HG03108 (cell line): ENCODE data around the gene GRB14.
"Not testable (repeated sequence)": the region's sequence is repeated elsewhere in the genome, so short reads cannot be mapped to it uniquely, and the experiment has no call there.

Experiments used
- ATAC-seq: cut with Tn5 transposase; IDR thresholded peaks from one replicate; pipeline ENCODE4 v1.9.1; 2021; ENCODE audit warnings: moderate library complexity; ENCODE audit not compliant: unreplicated experiment

The GRB14 gene

GRCh38 chr2:164620873-164621763 lies at the start of gene GRB14:
TSS of gene GRB14 (minus strand) at chr2:164621482. CDS start at chr2:164621309, 173 bp downstream.
- no peak for ATAC-seq

DNA sequence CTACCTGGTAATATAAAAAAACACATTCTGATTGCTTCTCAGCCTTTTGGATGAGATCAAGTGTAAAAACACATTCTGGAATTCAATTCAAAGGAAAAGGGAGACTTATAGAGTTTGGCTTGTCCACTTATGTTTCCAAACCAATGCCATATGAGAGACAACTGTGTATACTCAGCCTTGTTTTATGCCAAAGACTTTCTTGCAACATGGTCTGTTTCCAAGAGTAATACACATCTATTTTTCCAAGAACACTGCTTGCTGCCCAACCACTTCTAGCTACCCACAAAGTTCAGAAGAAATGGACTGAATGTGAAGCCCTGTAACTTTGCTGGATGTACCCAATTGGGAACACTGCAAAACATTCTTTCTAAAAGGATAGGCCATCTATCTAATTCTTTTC lies 48.0 kb upstream of the GRB14 start:
- no peak for ATAC-seq

DNA sequence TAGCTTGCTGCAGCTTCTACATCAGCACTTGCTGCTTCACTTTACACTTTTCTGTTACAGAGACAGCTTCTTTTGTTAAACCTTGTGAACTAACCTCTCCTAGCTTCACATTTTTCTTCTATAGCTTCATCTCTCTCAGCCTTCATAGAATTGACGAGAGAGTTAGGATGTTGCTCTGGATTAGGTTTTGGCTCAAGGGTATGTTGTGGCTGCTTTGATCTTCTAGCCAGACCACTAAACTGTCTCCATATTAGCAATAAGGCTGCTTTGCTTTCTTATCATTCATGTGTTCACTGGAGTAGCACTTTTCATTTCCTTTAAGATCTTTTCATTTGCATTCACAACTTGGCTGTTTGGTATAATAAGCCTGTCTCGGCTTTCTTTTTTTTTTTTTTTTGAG lies 46.3 kb upstream of the GRB14 start:
- no peak for ATAC-seq

DNA sequence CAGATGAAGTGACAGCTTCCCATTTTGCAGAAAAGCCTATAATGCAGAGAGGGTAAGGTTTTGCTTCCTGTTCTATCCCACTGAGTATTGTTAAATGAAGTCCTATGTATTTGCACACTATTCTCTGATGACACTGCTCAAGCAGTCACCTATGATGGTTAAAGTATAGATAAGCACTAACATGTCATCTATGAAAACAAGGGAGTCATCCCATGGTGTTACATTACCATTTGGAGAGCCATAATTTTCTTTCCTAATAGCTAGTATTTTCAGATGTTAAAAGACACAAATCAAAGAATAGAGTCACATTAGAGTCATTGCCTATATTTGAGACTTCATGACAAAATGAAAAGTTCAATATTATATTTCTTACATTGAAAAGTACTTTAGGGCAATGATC lies 42.8 kb upstream of the GRB14 start:
- ATAC-seq: no peak

DNA sequence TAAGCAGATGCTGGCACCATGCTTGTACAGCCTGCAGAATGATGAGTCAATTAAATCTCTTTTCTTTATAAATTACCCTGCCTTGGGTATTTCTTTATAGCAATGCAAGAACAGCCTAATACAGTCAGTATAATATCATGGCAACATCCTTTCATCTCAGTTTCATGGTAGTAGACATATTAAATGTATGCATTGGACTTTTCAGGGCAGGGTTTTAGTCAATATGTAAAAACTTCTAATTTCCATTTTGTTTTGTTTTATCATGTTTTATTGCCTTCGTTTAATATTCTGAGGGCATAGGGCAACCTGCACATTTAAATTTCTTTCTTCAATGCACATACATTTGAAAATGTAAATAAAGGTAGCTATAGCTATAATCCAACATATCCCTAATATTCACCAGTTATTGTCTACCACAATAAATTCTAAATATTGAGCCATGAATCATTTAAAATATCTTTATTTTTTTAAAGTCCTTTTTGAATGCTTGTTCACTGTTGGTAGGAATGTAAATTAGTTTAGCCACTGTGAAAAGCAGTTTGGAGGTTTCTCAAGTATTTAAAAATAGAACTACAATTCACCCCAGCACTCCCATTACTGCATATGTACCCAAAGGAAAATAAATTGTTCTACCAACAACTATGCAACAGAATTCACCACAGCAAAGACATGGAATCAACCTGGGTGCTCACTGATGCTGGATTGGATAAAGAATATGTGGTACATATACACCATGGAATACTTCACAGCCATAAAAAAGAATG lies 41.8 kb upstream of the GRB14 start:
- ATAC-seq: no peak

GRCh38 chr2:164662066-164662465 lies 40.8 kb upstream of the GRB14 start:
- ATAC-seq: no peak

DNA sequence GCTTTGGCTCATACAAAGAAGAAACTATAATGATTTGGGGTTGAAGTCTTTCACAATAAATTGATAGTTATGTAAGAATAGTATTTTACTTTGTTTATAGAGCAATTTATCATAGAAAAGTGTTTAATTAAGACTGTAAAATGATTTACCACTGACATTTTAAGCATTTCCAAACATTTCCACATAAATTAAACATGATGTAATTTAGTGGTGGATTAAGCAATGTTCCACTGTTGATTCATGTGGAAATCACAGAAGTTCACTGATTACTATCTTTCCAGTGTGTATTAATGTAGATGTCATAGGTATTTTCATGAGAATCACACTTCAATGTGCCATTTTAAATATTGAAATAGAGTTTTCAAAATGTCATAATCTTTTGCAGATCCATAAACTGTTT lies 40.1 kb upstream of the GRB14 start:
- ATAC-seq: no peak

GRCh38 chr2:164657129-164657528 lies 35.8 kb upstream of the GRB14 start:
- ATAC-seq: no peak

DNA sequence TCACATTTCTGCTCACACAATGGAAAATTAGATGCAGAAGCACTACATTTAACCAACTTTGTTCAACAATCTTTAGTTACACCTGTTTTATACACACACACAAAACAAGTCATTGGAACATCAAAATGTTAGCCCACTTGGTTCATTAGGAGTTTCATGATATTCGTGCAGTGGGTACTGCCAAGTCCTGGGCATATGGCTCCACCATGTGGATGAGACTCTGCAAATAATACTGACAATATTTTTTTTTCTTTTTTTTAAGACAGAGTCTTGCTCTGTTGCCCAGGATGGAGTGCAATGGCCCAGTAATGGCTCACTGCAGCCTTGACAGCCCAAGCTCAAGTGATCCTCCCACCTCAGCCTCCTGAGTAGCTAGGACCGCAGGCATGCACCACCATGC lies 34.5 kb upstream of the GRB14 start:
- no peak for ATAC-seq

GRCh38 chr2:164655336-164655735 lies 34.1 kb upstream of the GRB14 start:
- ATAC-seq: no peak

DNA sequence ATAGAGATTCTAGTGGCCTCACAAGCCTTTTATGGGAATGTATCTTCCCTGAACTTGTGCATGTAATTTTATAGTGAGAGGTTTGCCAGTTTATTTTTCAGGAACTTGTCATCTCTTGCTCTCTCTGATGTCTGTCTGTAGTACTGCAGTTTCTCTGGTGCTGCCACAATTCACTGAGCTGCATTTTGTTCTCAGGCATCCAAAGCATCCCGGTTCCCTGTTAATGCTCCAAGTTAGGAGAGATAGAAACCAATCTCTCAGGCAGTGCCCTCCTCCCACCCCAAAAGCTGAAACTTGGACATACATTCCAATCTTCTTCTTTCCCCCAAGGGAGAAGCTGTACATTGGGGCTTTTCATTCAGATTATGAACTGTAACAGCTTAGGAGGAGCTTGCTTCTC lies 30.1 kb upstream of the GRB14 start:
- ATAC-seq: no peak

- no peak for ATAC-seq
These were observed 22.9 kb upstream of the GRB14 start for GRCh38 chr2:164644036-164644700.

GRCh38 chr2:164642946-164643555 lies 21.8 kb upstream of the GRB14 start:
- no peak for ATAC-seq

DNA sequence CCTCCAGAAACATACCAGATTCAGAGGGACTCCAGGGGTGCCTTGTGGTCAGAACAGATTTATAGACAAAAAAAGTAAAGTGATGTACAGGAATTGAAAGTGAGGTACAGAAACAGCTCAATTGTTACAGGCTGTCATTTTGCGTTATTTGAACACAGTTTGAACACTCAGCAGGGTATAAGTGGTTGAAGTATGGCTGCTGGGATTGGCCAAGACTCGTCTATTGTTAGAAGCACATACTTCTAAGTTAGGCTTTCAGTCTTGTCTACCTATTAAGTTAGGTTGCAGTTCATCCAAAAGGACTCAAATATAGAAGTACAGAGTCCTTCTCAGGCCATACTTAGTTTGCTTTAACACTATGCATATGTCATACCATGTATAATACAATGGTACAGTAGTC lies 21.0 kb upstream of the GRB14 start:
- no peak for ATAC-seq

GRCh38 chr2:164628319-164628718 lies 7.0 kb upstream of the GRB14 start:
- ATAC-seq: not testable (repeated sequence)

GRCh38 chr2:164625378-164625971 lies 4.2 kb upstream of the GRB14 start:
- no peak for ATAC-seq

DNA sequence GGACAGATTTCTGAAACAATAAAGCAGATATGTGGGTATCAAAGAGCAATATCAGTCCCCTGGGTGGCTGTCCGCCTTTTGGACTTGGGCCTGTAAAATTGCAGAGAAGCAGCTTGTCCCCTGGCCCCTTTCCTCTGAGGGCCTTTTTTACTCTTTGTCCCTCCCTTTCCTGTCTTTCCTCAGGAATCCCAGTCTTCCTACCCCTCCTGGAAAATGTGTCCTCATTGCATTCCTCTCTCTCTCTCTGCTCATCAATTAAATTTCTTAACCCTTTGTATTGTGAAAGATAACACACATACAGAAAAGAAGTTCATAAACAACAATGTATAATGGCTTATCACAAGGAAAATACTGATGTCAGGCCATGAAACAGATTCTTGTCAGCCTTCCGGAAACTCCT lies 3.0 kb upstream of the GRB14 start:
- ATAC-seq: no peak

DNA sequence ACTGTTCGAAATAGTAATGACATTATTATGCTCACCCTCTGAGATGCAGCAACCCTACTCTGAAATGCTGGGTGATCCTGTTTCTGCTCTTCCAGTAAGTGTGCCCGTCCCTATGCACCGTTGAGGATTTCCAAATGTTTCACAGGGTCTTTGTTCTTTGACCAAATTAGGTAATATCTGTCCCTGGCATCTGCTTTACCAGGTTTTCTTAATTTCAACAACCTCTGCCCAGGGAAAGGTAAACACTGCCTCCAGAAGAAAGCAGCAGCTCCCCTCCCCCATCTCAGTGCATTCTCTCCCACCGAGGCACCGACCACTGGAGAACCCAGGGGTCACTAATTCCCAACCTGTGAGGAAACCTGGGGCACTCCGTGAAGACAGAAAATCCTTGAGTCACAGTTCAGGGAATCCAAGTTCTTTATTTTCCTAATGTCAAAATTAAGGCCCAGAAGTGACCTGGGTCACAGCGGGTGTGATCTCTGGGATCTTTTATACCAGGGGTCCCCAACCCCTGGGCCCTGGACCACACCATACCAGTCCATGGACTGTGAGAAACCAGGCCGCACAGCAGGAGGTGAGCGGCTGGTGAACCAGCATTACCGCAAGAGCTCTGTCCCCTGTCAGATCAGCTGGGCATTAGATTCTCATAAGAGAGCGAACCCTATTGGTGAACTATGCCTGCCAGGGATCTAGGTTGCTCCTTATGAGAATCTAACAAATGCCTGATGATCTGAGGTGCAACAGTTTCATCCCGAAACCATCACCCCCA lies 1.2 kb upstream of the GRB14 start:
- no peak for ATAC-seq

DNA sequence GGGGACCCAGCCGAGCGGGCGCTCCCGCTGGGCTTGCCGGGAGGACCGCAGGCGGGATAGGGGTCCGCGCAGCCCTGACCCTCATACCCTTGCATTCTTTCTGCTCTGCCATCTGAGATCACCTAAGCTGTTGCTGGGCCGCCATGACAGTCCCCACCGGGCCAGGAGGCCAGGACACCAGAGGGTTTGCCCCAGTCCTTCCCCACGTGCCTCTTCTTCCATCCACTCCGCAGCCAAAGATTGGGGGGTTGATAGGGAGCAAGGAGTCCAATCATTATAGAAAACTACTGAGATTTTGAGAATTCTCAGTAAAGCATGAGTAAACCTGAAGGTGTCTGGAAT lies 453 bp upstream of the GRB14 start:
- ATAC-seq: no peak

GRCh38 chr2:164620457-164620856 lies 825 bp downstream of the GRB14 start:
- ATAC-seq: no peak
